NT2/D1 (cell line): Measurements from ENCODE around the gene XRN1.

Experiments
- DNase-seq: peaks from one replicate; pipeline ENCODE4 v3.0.0-alpha.2; 2011; ENCODE audit warnings: low read depth, low spot score
- H3K27me3 ChIP-seq: 2 replicates; pipeline ENCODE4 v1.6.0; 2011; ENCODE audit warnings: mild to moderate bottlenecking; ENCODE audit not compliant: insufficient read length, insufficient read depth
- H3K36me3 ChIP-seq: 2 replicates; pipeline ENCODE4 v1.6.1; 2011; ENCODE audit warnings: mild to moderate bottlenecking, low read length, mixed read lengths; ENCODE audit not compliant: insufficient read depth, insufficient read length
- H3K4me1 ChIP-seq: 2 replicates; pipeline ENCODE4 v1.5.1; 2011; ENCODE audit not compliant: insufficient read depth, insufficient read length
- H3K4me3 ChIP-seq: 2 replicates; pipeline ENCODE4 v1.5.1; 2011; ENCODE audit warnings: low read depth; ENCODE audit not compliant: insufficient read length
- H3K9ac ChIP-seq: 2 replicates; pipeline ENCODE4 v1.6.0; 2011; ENCODE audit warnings: low read depth; ENCODE audit not compliant: insufficient read length
- H3K9me3 ChIP-seq: 2 replicates; pipeline ENCODE4 v1.5.1; 2011; ENCODE audit warnings: mild to moderate bottlenecking, low read length; ENCODE audit not compliant: insufficient read depth
- SUZ12 ChIP-seq: IDR thresholded peaks from 2 replicates; pipeline ENCODE4 v1.6.1; 2011; ENCODE audit not compliant: insufficient read length, insufficient read depth; ENCODE audit errors: extremely low read depth
- YY1 ChIP-seq: IDR thresholded peaks from 2 replicates; pipeline ENCODE4 v1.6.1; 2011; ENCODE audit not compliant: insufficient read length, insufficient read depth
- ZNF274 ChIP-seq: IDR thresholded peaks from 2 replicates; pipeline ENCODE4 v1.6.1; 2011; ENCODE audit warnings: mild to moderate bottlenecking, low read depth, low read length

The XRN1 gene, protein sequence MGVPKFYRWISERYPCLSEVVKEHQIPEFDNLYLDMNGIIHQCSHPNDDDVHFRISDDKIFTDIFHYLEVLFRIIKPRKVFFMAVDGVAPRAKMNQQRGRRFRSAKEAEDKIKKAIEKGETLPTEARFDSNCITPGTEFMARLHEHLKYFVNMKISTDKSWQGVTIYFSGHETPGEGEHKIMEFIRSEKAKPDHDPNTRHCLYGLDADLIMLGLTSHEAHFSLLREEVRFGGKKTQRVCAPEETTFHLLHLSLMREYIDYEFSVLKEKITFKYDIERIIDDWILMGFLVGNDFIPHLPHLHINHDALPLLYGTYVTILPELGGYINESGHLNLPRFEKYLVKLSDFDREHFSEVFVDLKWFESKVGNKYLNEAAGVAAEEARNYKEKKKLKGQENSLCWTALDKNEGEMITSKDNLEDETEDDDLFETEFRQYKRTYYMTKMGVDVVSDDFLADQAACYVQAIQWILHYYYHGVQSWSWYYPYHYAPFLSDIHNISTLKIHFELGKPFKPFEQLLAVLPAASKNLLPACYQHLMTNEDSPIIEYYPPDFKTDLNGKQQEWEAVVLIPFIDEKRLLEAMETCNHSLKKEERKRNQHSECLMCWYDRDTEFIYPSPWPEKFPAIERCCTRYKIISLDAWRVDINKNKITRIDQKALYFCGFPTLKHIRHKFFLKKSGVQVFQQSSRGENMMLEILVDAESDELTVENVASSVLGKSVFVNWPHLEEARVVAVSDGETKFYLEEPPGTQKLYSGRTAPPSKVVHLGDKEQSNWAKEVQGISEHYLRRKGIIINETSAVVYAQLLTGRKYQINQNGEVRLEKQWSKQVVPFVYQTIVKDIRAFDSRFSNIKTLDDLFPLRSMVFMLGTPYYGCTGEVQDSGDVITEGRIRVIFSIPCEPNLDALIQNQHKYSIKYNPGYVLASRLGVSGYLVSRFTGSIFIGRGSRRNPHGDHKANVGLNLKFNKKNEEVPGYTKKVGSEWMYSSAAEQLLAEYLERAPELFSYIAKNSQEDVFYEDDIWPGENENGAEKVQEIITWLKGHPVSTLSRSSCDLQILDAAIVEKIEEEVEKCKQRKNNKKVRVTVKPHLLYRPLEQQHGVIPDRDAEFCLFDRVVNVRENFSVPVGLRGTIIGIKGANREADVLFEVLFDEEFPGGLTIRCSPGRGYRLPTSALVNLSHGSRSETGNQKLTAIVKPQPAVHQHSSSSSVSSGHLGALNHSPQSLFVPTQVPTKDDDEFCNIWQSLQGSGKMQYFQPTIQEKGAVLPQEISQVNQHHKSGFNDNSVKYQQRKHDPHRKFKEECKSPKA (N-terminal part only)

DNA sequence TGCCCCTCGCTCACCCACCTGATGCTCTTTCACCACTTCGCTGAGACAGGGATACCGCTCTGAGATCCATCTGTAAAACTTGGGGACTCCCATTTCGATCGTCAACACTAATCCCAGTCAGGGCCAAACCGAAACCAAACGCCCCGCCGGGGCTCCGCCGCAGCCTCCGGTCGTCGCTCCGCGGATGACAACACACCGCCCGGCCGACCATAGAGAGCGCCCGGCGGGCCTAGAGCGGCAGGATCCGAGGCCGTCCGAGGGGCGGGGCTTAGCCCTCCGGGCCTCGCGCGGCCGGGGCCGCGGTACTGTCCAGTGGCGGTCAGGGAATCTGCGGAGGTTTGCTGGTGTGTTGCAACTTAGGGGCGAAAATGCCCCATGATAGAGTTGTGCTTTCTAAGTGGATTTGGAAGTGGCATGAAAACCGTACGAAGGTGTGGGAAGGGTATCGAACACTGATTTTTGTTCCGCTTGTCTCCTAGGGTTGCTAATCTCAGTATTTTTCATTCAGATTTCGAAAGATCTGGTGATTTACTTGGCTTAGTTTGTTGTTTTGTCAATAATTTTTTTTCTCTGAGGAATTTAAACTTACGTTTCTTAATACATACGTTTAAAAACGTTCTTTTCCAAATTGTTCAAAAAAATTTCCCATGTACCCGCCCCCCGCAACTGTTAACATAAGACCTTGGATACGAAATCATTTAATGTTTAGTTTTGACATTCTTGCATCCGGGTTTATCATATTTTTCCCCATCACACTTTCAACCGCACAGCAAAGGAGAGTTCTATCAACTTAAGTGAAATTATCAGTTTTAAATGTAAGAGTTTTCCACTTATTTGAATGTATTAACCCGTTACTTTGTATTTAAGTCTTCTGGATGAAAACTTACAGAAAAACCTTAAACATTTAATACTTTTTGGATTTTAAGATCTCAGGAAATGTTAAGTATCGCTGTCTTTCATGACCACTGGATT is at the start of gene XRN1:
TSS of gene XRN1 (minus strand) at position 186 of the 972 bp plus-strand sequence. CDS start at position 93, 93 bp downstream.
- Histone ChIP-seq H3K36me3 (peaks cover 25% of the 10 kb centered on the region), H3K27me3 (no peaks in the 10 kb centered on the region), H3K4me3 (peak within 1 kb of the TSS; percentile 99), H3K9ac (peak within 1 kb of the TSS; percentile 96), H3K9me3 (peaks cover 9% of the 10 kb centered on the region; the same call in 1 of the 2 replicates), H3K4me1 (peaks cover 2% of the 10 kb centered on the region)
- peak; percentile 85 for DNase-seq
- TF ChIP-seq ZNF274: no peak
- no peak for TF ChIP-seq YY1
- no peak for TF ChIP-seq SUZ12

DNA sequence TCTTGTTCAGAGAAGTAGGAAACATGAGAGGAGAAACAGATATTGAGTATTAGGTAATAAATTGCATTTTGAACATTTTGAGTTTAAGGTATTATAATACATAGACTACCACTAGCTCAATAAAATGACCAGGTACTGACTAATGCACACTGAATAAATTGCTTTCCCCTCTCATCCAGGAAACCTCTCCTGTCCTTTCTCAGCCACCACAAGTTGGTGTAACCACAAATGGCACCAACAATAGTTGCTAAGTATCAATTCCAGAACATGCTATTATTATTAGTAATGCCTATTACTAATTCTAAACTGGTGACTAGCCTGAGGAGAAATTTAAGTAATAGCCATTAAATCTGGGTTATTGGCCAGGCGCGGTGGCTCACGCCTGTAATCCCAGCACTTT is 47.3 kb upstream of the XRN1 start:
- TF ChIP-seq YY1 (no peak), ZNF274 (no peak), SUZ12 (no peak)
- Histone ChIP-seq H3K9ac (no peak overlapping the region), H3K36me3 (peaks cover 51% of the 10 kb centered on the region), H3K4me3 (no peak overlapping the region), H3K9me3 (no peaks in the 10 kb centered on the region), H3K27me3 (no peaks in the 10 kb centered on the region), H3K4me1 (no peaks in the 10 kb centered on the region)
- DNase-seq: no peak

DNA sequence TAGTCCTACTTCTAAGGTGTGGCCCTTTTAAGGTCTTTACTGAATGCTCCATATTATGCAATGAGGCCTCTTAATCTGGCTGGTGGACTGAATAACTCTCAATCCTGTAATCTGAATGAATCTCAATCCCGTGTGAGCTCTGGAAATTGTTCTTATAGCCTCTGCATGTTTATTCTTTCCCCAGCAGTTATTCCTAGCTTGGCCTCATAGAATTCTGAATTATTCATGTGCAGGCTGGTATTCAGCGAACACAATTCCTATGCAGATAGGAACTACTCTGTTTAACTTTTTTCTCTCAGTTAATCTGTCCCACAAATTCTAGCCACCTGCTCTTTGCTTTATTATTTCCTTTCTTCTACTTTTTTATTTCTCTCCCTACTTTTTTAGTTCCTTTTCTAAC is 44.3 kb upstream of the XRN1 start:
- H3K36me3 ChIP-seq: peaks cover 40% of the 10 kb centered on the region
- TF ChIP-seq ZNF274 (no peak), SUZ12 (no peak), YY1 (no peak)
- no peak overlapping the region for H3K9ac ChIP-seq
- H3K4me3 ChIP-seq: no peak overlapping the region
- no peak for DNase-seq
- H3K4me1 ChIP-seq: no peaks in the 10 kb centered on the region
- no peaks in the 10 kb centered on the region for H3K27me3 ChIP-seq
- H3K9me3 ChIP-seq: no peaks in the 10 kb centered on the region

DNA sequence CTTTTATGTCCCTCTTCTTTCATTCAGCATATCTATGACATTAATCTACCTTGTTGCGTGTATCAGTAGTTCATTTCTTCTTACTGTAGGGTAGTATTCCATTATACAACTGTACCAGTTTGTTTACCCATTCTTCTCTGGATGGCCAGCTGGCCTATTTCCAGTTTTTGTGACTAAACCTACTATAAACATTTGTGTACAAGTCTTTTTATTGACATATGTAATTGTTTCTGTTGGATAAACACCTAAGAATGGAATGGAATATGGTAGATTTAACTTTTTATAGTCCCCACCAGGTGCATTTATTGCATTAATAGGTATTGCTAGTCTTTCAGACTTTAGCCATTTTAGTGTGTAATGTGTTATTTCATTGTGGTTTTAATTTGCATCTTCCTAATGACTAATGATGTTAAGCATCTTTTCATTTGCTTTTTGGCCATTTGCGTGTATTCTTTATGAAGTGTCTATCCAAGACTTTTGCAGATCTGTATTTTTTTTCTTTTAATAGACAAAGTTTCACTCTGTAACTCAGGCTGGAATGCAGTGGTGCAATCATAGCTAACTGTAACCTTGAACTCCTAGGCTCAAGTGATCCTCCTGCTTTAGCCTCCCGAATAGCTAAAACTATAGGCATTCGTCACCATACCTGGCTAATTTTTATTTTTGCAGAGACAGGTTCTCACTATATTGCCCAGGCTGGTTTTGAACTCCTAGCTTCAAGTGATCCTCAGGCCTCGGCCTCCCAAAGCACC is 41.9 kb upstream of the XRN1 start:
- Histone ChIP-seq H3K9ac (no peak overlapping the region), H3K36me3 (peaks cover 39% of the 10 kb centered on the region), H3K4me1 (no peaks in the 10 kb centered on the region), H3K9me3 (no peaks in the 10 kb centered on the region), H3K27me3 (no peaks in the 10 kb centered on the region), H3K4me3 (no peak overlapping the region)
- no peak for DNase-seq
- TF ChIP-seq SUZ12 (no peak), YY1 (no peak), ZNF274 (no peak)

DNA sequence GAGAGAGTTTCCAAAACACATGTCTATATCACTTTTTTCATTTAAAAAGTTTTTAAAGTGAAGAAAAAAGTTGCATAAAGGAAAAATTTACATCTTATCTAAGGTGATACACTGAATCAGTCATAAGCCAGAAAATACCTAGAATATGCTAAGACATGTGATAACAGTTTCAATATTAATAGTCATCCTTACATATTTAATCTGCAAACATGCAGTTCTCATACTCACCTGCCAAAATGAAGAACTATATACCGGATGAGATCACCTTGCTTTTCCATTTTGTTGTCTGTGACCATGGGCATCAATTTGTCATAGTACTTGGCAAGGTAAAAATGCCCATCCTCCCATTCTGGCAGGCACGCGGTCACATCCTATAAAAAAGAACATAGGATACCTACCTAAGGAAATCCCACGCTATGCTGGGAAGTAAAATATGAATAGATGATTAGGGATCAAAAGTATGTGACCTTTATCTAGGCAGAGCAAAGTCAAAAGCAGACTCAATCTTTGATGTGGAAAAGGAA is 37.1 kb upstream of the XRN1 start:
- no peak overlapping the region for H3K4me3 ChIP-seq
- TF ChIP-seq ZNF274 (no peak), SUZ12 (no peak), YY1 (no peak)
- peaks cover 46% of the 10 kb centered on the region for H3K36me3 ChIP-seq
- H3K27me3 ChIP-seq: no peaks in the 10 kb centered on the region
- peaks cover 25% of the 10 kb centered on the region for H3K9me3 ChIP-seq
- no peaks in the 10 kb centered on the region for H3K4me1 ChIP-seq
- no peak overlapping the region for H3K9ac ChIP-seq
- no peak for DNase-seq

DNA sequence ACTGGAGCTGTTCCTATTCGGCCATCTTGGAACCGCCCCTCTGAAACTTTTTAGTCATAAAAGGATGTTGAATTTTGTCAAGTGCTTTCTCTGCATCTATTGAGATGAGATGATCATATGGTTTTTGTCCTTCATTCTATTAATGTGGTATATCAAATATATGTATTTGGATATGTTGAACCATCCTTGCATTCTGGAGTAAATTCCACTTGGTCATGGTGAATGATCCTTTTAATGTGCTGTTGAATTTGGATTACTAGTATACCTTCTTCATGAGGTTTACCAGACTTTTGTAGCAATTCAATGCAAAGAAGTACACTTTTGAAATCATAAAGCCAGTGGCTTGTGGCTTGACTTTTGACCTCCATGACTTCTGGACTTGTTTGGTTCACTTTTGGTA is 33.4 kb upstream of the XRN1 start:
- Histone ChIP-seq H3K4me1 (no peaks in the 10 kb centered on the region), H3K9ac (no peak overlapping the region), H3K27me3 (no peaks in the 10 kb centered on the region), H3K4me3 (no peak overlapping the region), H3K9me3 (peaks cover 25% of the 10 kb centered on the region), H3K36me3 (peaks cover 36% of the 10 kb centered on the region)
- TF ChIP-seq ZNF274 (no peak), SUZ12 (no peak), YY1 (no peak)
- DNase-seq: no peak
